Panc1 (cell line): ENCODE measurements around the gene TRAPPC10.

Source experiments
- POLR2AphosphoS5 ChIP-seq: IDR thresholded peaks from 2 replicates; pipeline ENCODE4 v1.6.1; 2012; ENCODE audit warnings: mild to moderate bottlenecking, low read depth, low read length, moderate library complexity
- TF ChIP-seq, protein P1 (sequence below): fragments of 450-650 bp; IDR thresholded peaks from 2 replicates; pipeline ENCODE4 v1.5.1; 2017; ENCODE audit warnings: mild to moderate bottlenecking

DNA sequence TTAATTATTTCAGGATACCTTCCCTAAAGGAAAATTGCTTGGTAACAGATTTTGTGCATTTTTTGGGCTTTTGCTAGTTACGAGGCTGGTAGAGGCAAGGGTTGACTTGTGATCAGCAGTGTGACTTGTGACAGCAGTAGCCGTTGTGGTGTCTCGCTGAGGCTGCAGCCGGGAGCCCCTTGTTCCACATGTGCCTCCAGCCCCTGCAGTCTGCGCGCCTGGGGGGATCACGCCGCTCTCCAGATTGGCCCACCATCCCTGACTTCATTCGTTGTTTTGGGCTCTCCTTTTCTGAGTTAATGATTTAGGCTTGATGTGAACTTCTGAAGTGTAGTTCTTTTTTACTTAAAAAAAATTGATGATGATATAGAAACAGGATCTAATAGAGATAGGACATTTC is 41.5 kb downstream of the TRAPPC10 start:
- TF ChIP-seq, protein P1, sequence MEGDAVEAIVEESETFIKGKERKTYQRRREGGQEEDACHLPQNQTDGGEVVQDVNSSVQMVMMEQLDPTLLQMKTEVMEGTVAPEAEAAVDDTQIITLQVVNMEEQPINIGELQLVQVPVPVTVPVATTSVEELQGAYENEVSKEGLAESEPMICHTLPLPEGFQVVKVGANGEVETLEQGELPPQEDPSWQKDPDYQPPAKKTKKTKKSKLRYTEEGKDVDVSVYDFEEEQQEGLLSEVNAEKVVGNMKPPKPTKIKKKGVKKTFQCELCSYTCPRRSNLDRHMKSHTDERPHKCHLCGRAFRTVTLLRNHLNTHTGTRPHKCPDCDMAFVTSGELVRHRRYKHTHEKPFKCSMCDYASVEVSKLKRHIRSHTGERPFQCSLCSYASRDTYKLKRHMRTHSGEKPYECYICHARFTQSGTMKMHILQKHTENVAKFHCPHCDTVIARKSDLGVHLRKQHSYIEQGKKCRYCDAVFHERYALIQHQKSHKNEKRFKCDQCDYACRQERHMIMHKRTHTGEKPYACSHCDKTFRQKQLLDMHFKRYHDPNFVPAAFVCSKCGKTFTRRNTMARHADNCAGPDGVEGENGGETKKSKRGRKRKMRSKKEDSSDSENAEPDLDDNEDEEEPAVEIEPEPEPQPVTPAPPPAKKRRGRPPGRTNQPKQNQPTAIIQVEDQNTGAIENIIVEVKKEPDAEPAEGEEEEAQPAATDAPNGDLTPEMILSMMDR: no peak
- TF ChIP-seq POLR2AphosphoS5: no peak
